ENCODE data around the gene RNU5B-1. TPM values are rescaled to one million over a fixed set of nuclear protein-coding genes. Genes with fewer than 3 reads are reported as not detected.

RNU5B-1 gene
- total and polyA plus RNA-seq, 2 experiments from 2014 or later = not detected

GRCh38 chr15:65329288-65329983 is 25.0 kb downstream of the RNU5B-1 start:
- Histone ChIP-seq H3K4me1 (ENCODE audit: insufficient read depth) (no peaks in the 10 kb centered on the region), H3K4me3 (no peak overlapping the region), H2AFZ (no peak overlapping the region), H3F3A (ENCODE audit: insufficient read depth) (no peaks in the 10 kb centered on the region), H3K79me2 (ENCODE audit: insufficient read depth) (no peaks in the 10 kb centered on the region), H3K27me3 (replicated peaks; ENCODE audit: insufficient read depth) (no peaks in the 10 kb centered on the region), H3K9me3 (ENCODE audit: low read depth) (no peaks in the 10 kb centered on the region), H3K36me3 (ENCODE audit: low read depth) (no peaks in the 10 kb centered on the region), H3K27ac (no peak overlapping the region), H3K9me2 (ENCODE audit: insufficient read depth) (no peaks in the 10 kb centered on the region), H3K4me2 (ENCODE audit: unreplicated experiment) (no peak overlapping the region), H4K20me1 (ENCODE audit: insufficient read depth) (no peaks in the 10 kb centered on the region), H3K9ac (no peak overlapping the region)
- 82 to 83% methylated on average over 21 of the region's 21 CpGs for WGBS, 2 experiments (ENCODE audit: low coverage in 1 of 2, low lambda C conversion rate in 2 of 2, missing lambda C conversion rate in 2 of 2)
- no peak for TF ChIP-seq EZH2 (IDR thresholded peaks at IDR 0.05; ENCODE audit: insufficient read depth, poor library complexity, severe bottlenecking)
- TF ChIP-seq EZH2phosphoT487 (IDR thresholded peaks at IDR 0.05; ENCODE audit: insufficient read depth, low read depth) = no peak
- in situ Hi-C loops (cut with MboI) = no loop called here
- DNase-seq = no peak

GRCh38 chr15:65329984-65330735 is 25.7 kb downstream of the RNU5B-1 start:
- Histone ChIP-seq H3F3A (ENCODE audit: insufficient read depth) (no peaks in the 10 kb centered on the region), H3K9me3 (ENCODE audit: low read depth) (no peaks in the 10 kb centered on the region), H3K4me3 (no peak overlapping the region), H3K9me2 (ENCODE audit: insufficient read depth) (no peaks in the 10 kb centered on the region), H3K27ac (no peak overlapping the region), H2AFZ (no peak overlapping the region), H3K9ac (no peak overlapping the region), H3K27me3 (replicated peaks; ENCODE audit: insufficient read depth) (no peaks in the 10 kb centered on the region), H3K4me2 (ENCODE audit: unreplicated experiment) (no peak overlapping the region), H4K20me1 (ENCODE audit: insufficient read depth) (no peaks in the 10 kb centered on the region), H3K4me1 (ENCODE audit: insufficient read depth) (no peaks in the 10 kb centered on the region), H3K79me2 (ENCODE audit: insufficient read depth) (no peaks in the 10 kb centered on the region), H3K36me3 (ENCODE audit: low read depth) (no peaks in the 10 kb centered on the region)
- no peak for DNase-seq
- 78 to 82% methylated on average over 18 of the region's 18 CpGs for WGBS, 2 experiments (ENCODE audit: low coverage in 1 of 2, low lambda C conversion rate in 2 of 2, missing lambda C conversion rate in 2 of 2)
- TF ChIP-seq EZH2 (IDR thresholded peaks at IDR 0.05; ENCODE audit: insufficient read depth, poor library complexity, severe bottlenecking) (no peak), EZH2phosphoT487 (IDR thresholded peaks at IDR 0.05; ENCODE audit: insufficient read depth, low read depth) (no peak)
- in situ Hi-C loops (cut with MboI) = no loop called here

- Histone ChIP-seq H2AFZ (no peak overlapping the region), H3F3A (ENCODE audit: insufficient read depth) (no peaks in the 10 kb centered on the region), H3K36me3 (ENCODE audit: low read depth) (no peaks in the 10 kb centered on the region), H3K9ac (no peak overlapping the region), H3K4me3 (no peak overlapping the region), H3K4me2 (ENCODE audit: unreplicated experiment) (no peak overlapping the region), H3K27ac (no peak overlapping the region), H3K27me3 (replicated peaks; ENCODE audit: insufficient read depth) (peaks cover 5% of the 10 kb centered on the region; the same call in 1 of the 2 replicates), H3K79me2 (ENCODE audit: insufficient read depth) (no peaks in the 10 kb centered on the region), H3K9me3 (ENCODE audit: low read depth) (no peaks in the 10 kb centered on the region), H3K9me2 (ENCODE audit: insufficient read depth) (no peaks in the 10 kb centered on the region), H4K20me1 (ENCODE audit: insufficient read depth) (no peaks in the 10 kb centered on the region), H3K4me1 (ENCODE audit: insufficient read depth) (no peaks in the 10 kb centered on the region)
- TF ChIP-seq EZH2phosphoT487 (IDR thresholded peaks at IDR 0.05; ENCODE audit: insufficient read depth, low read depth) (no peak), EZH2 (IDR thresholded peaks at IDR 0.05; ENCODE audit: insufficient read depth, poor library complexity, severe bottlenecking) (no peak)
- in situ Hi-C loops (cut with MboI) = no loop called here
- 76 to 78% methylated on average over 21 to 22 of the region's 22 CpGs for WGBS, 2 experiments (ENCODE audit: low coverage in 1 of 2, low lambda C conversion rate in 2 of 2, missing lambda C conversion rate in 2 of 2)
- peak; percentile 17 for DNase-seq
These were observed 26.6 kb downstream of the RNU5B-1 start for GRCh38 chr15:65330934-65331645.

GRCh38 chr15:65331811-65332210 is 27.3 kb downstream of the RNU5B-1 start:
- no peaks in the 10 kb centered on the region for H3K36me3 ChIP-seq (ENCODE audit: low read depth)
- DNase-seq = no peak
- no peaks in the 10 kb centered on the region for H4K20me1 ChIP-seq (ENCODE audit: insufficient read depth)
- no peaks in the 10 kb centered on the region for H3K9me2 ChIP-seq (ENCODE audit: insufficient read depth)
- in situ Hi-C loops (cut with MboI) = no loop called here
- no peak overlapping the region for H3K4me3 ChIP-seq
- H3K27me3 ChIP-seq (replicated peaks; ENCODE audit: insufficient read depth) = peaks cover 10% of the 10 kb centered on the region
- no peaks in the 10 kb centered on the region for H3K4me1 ChIP-seq (ENCODE audit: insufficient read depth)
- 60 to 69% methylated on average over 7 of the region's 7 CpGs for WGBS, 2 experiments (ENCODE audit: low coverage in 1 of 2, low lambda C conversion rate in 2 of 2, missing lambda C conversion rate in 2 of 2)
- no peak overlapping the region for H2AFZ ChIP-seq
- H3K4me2 ChIP-seq (ENCODE audit: unreplicated experiment) = no peak overlapping the region
- no peaks in the 10 kb centered on the region for H3K9me3 ChIP-seq (ENCODE audit: low read depth)
- H3K9ac ChIP-seq = no peak overlapping the region
- H3K27ac ChIP-seq = no peak overlapping the region
- H3F3A ChIP-seq (ENCODE audit: insufficient read depth) = no peaks in the 10 kb centered on the region
- H3K79me2 ChIP-seq (ENCODE audit: insufficient read depth) = no peaks in the 10 kb centered on the region
- no peak for TF ChIP-seq EZH2 (IDR thresholded peaks at IDR 0.05; ENCODE audit: insufficient read depth, poor library complexity, severe bottlenecking)
- no peak for TF ChIP-seq EZH2phosphoT487 (IDR thresholded peaks at IDR 0.05; ENCODE audit: insufficient read depth, low read depth)
